Epithelial cell of esophagus (primary cell): ENCODE data around the gene PIM3.
A peak's percentile ranks its signal among the peaks of the same experiment; 100 is the strongest.
"Not testable (repeated sequence)": the region's sequence is repeated elsewhere in the genome, so short reads cannot be mapped to it uniquely, and the experiment has no call there.

Source experiments
- DNase-seq: peaks from one replicate; pipeline ENCODE4 v3.0.0; 2010; ENCODE audit warnings: low read depth
- H3K4me3 ChIP-seq: 2 replicates; pipeline ENCODE4 v1.5.1; 2011; ENCODE audit warnings: mild to moderate bottlenecking, low read length, control low read depth
- CTCF ChIP-seq: IDR thresholded peaks from 2 replicates; pipeline ENCODE4 v1.5.1; 2011; ENCODE audit warnings: low read depth, mild to moderate bottlenecking, low read length, control low read depth, inconsistent platforms; ENCODE audit not compliant: insufficient read depth; ENCODE audit errors: missing control alignments

Gene PIM3

GRCh38 chr22:49975543-49976389, 15.2 kb downstream of the PIM3 start:
- DNase-seq = no peak
- H3K4me3 ChIP-seq = no peak overlapping the region
- TF ChIP-seq CTCF = no peak

GRCh38 chr22:49976439-49977175, 16.0 kb downstream of the PIM3 start:
- H3K4me3 ChIP-seq = no peak overlapping the region
- TF ChIP-seq CTCF = no peak
- no peak for DNase-seq

DNA sequence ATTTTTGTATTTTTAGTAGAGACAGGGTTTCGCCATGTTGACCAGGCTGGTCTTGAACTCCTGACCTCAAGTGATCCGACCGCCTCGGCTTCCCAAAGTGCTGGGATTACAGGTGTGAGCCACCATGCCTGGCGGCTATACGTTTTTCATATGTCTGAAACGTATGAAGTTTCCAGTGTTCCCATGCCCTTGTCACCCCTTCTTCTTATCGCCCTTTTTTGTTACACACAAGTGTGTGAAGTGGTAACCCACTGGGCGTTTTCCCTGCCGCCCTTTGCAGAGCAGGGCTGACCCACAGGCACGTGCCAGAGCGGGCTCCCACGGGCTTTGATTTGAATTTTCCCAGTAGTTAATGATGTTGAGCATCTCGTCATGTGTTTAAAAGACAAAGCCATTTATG, 17.0 kb downstream of the PIM3 start:
- DNase-seq = no peak
- H3K4me3 ChIP-seq = no peak overlapping the region
- TF ChIP-seq CTCF = no peak

- H3K4me3 ChIP-seq = no peak overlapping the region
- peak; percentile 46 for DNase-seq
- peak; percentile 42 for TF ChIP-seq CTCF
These were observed 19.2 kb downstream of the PIM3 start for GRCh38 chr22:49979587-49980264.

DNA sequence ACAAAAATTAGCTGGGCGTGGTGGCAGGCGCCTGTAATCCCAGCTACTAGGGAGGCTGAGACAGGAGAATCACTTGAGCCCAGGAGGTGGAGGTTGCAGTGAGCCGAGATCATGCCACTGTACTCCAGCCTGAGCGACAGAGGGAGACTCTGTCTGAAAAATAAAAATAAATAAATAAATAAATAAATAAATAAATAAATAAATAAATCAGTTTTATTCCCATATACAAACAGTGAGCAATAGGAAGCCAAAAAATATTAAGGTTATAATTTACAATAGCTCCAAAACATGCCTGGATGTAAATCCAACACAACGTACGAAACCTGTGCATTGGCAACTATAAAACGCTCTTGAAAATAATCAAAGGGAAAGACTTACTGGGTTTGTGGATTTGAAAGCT, 21.2 kb downstream of the PIM3 start:
- H3K4me3 ChIP-seq, DNase-seq: not testable (repeated sequence)

GRCh38 chr22:49983148-49984042, 22.8 kb downstream of the PIM3 start:
- H3K4me3 ChIP-seq = no peak overlapping the region
- no peak for DNase-seq
- TF ChIP-seq CTCF = no peak
